A549 (cell line): ENCODE measurements around the gene SMYD5. TPM values are rescaled to one million over a fixed set of nuclear protein-coding genes. Genes with fewer than 3 reads are reported as not detected.

Source experiments
- ATAC-seq, 2 experiments: fragments of 200-7000 bp in 1 of 2; fragments of >200 bp in 1 of 2; cut with Nextera tagmentation in 1 of 2; cut with Tn5 transposase in 1 of 2; 3 replicates each; pipeline versions ENCODE4 v1.8.0 to v1.9.1; 2018 to 2020; ENCODE audit warnings: mild to moderate bottlenecking in 1 of 2, moderate library complexity in 1 of 2
- CTCF ChIA-PET: fragments of 300-600 bp; sonication (Branson Sonifier 250); formaldehyde crosslinking; extraction: SDS; loops from one replicate; lab custom pipeline; 2021; ENCODE audit warnings: antibody characterized with exemption, inconsistent platforms; lab: Yijun Ruan, JAX
- POLR2A ChIA-PET: fragments of 350-600 bp; formaldehyde crosslinking; extraction: SDS; loops from one replicate; lab custom pipeline; 2021; ENCODE audit warnings: antibody characterized with exemption, inconsistent platforms; lab: Yijun Ruan, JAX
- DNase-seq, 2 experiments: peaks; one replicate each; pipeline versions ENCODE4 v3.0.0 to v3.0.0-alpha.2; 2011 to 2016; ENCODE audit warnings: low read depth in 1 of 2, low spot score in 1 of 2
- FAIRE-seq: peaks from 2 replicates; lab custom pipeline; 2011; peaks lifted over from hg19 to GRCh38; lab: Jason Lieb, UNC
- H3K27ac ChIP-seq, 2 experiments: fragments of >200 bp; sonication (Bioruptor Twin); formaldehyde crosslinking; 3 replicates each; pipeline ENCODE4 v1.5.1; 2016 to 2017
- H3K4me1 ChIP-seq: fragments of >200 bp; sonication (Bioruptor Twin); formaldehyde crosslinking; 3 replicates; pipeline ENCODE4 v1.6.1; 2016
- H3K4me2 ChIP-seq: fragments of >200 bp; sonication (Bioruptor Twin); formaldehyde crosslinking; 3 replicates; pipeline ENCODE4 v1.6.1; 2016
- H3K4me3 ChIP-seq: fragments of >200 bp; sonication (Bioruptor Twin); formaldehyde crosslinking; 3 replicates; pipeline ENCODE4 v1.5.1; 2016
- H3K9me3 ChIP-seq: fragments of >200 bp; sonication (Bioruptor Twin); formaldehyde crosslinking; 3 replicates; pipeline ENCODE4 v1.6.1; 2016
- CBX8 ChIP-seq: fragments of 200-600 bp; sonication (generic); IDR thresholded peaks from 2 replicates; pipeline ENCODE4 v1.6.1; 2016
- CEBPB ChIP-seq, 2 experiments: fragments of >200 bp in 1 of 2; sonication (Bioruptor Twin) in 1 of 2; formaldehyde crosslinking in 1 of 2; IDR thresholded peaks; 2 replicates each; pipeline ENCODE4 v1.6.1; 2012 to 2016
- CHD4 ChIP-seq: fragments of 200-600 bp; sonication (generic); IDR thresholded peaks from 2 replicates; pipeline ENCODE4 v1.6.1; 2016; ENCODE audit warnings: antibody characterized with exemption, mild to moderate bottlenecking, borderline replicate concordance
- EHMT2 ChIP-seq: fragments of 200-600 bp; sonication (generic); IDR thresholded peaks from 2 replicates; pipeline ENCODE4 v1.6.1; 2016; ENCODE audit warnings: antibody characterized with exemption, low read depth, mild to moderate bottlenecking, moderate library complexity
- FOSB ChIP-seq: fragments of 250-450 bp; sonication (Bioruptor Pico); IDR thresholded peaks from 2 replicates; pipeline ENCODE4 v1.5.0; 2020; ENCODE audit warnings: mild to moderate bottlenecking, moderate library complexity
- FOSL2 ChIP-seq, 2 experiments: fragments of 450-650 bp in 1 of 2; fragments of >200 bp in 1 of 2; sonication (Bioruptor Twin) in 1 of 2; formaldehyde crosslinking; IDR thresholded peaks; 2 replicates each; pipeline versions ENCODE4 v1.5.0 to v1.6.1; 2016 to 2020; ENCODE audit warnings: mild to moderate bottlenecking in 1 of 2, moderate library complexity in 1 of 2
- GATA3 ChIP-seq: IDR thresholded peaks from 2 replicates; pipeline ENCODE4 v1.6.1; 2012; ENCODE audit warnings: borderline replicate concordance
- HEYL ChIP-seq: fragments of 250-450 bp; sonication (Bioruptor Pico); IDR thresholded peaks from 2 replicates; pipeline ENCODE4 v1.8.0; 2021; ENCODE audit warnings: mild to moderate bottlenecking, moderate library complexity
- HOXA7 ChIP-seq: fragments of 250-450 bp; sonication (Bioruptor Pico); IDR thresholded peaks from 2 replicates; pipeline ENCODE4 v1.5.0; 2020; ENCODE audit warnings: mild to moderate bottlenecking, moderate library complexity
- HOXB5 ChIP-seq: fragments of 250-450 bp; sonication (Bioruptor Pico); IDR thresholded peaks from 2 replicates; pipeline ENCODE4 v1.5.0; 2020; ENCODE audit warnings: mild to moderate bottlenecking, moderate library complexity
- MAFK ChIP-seq: fragments of 450-650 bp; IDR thresholded peaks from 2 replicates; pipeline ENCODE4 v1.6.1; 2014; ENCODE audit not compliant: partially characterized antibody
- MAZ ChIP-seq: fragments of 150-350 bp; IDR thresholded peaks from 2 replicates; pipeline ENCODE4 v1.6.1; 2014; ENCODE audit warnings: antibody characterized with exemption, low read depth, low read length, borderline replicate concordance
- NR3C1 ChIP-seq: fragments of >200 bp; sonication (Bioruptor Twin); formaldehyde crosslinking; IDR thresholded peaks from 3 replicates; pipeline ENCODE4 v1.6.1; 2017
- POLR2A ChIP-seq: IDR thresholded peaks from 2 replicates; pipeline ENCODE4 v1.6.1; 2012; ENCODE audit warnings: mild to moderate bottlenecking, low read length
- RAD21 ChIP-seq, 2 experiments: fragments of >200 bp in 1 of 2; sonication (Bioruptor Twin) in 1 of 2; formaldehyde crosslinking in 1 of 2; IDR thresholded peaks in 1 of 2; conservative IDR thresholded peaks in 1 of 2; 2 replicates in 1 of 2; 3 replicates in 1 of 2; pipeline ENCODE4 v1.6.1; 2012 to 2018; ENCODE audit warnings: inconsistent platforms in 1 of 2
- RNF2 ChIP-seq: fragments of 200-600 bp; sonication (generic); IDR thresholded peaks from 2 replicates; pipeline ENCODE4 v1.6.1; 2016; ENCODE audit warnings: low read depth, mild to moderate bottlenecking, antibody characterized with exemption, moderate library complexity, borderline replicate concordance
- SMC3 ChIP-seq: fragments of >200 bp; sonication (Bioruptor Twin); formaldehyde crosslinking; IDR thresholded peaks from 3 replicates; pipeline ENCODE4 v1.6.1; 2018; ENCODE audit warnings: inconsistent platforms
- TFCP2L1 ChIP-seq: fragments of 250-450 bp; sonication (Bioruptor Pico); IDR thresholded peaks from 2 replicates; pipeline ENCODE4 v1.5.0; 2021; ENCODE audit warnings: mild to moderate bottlenecking
- ZFP36 ChIP-seq: fragments of 450-650 bp; IDR thresholded peaks from 2 replicates; pipeline ENCODE4 v1.6.1; 2014; ENCODE audit warnings: borderline replicate concordance; ENCODE audit not compliant: partially characterized antibody
- WGBS: methylation state at CpG from one replicate; pipeline ENCODE4 v1.1.6; 2017; ENCODE audit errors: missing lambda C conversion rate; 5-methylcytosine and 5-hydroxymethylcytosine counted together
- polyA plus RNA-seq, 4 experiments: library from polyadenylated mRNA; depleted of rRNA in 3 of 4; stranded (reverse); fragments of >200 nt; fragmentation: RNase III in 1 of 4; extraction: RNeasy Plus Mini Kit Qiagen cat#74134 plus additional on column Dnase treatment in 1 of 4; gene quantifications; 2 replicates in 3 of 4; 3 replicates in 1 of 4; pipeline ENCODE4 v1.2.3, GENCODE V29; 2011 to 2017
- TF ChIP-seq, protein P1 (sequence below): fragments of >200 bp; sonication (Bioruptor Twin); formaldehyde crosslinking; IDR thresholded peaks from 3 replicates; pipeline ENCODE4 v1.6.1; 2016
- TF ChIP-seq, protein P2 (sequence below): fragments of 450-650 bp; IDR thresholded peaks from 2 replicates; pipeline ENCODE4 v1.6.1; 2014; ENCODE audit warnings: antibody characterized with exemption
- TF ChIP-seq, protein P3 (sequence below): IDR thresholded peaks from 2 replicates; pipeline ENCODE4 v1.6.1; 2012
- TF ChIP-seq, protein P4 (sequence below): fragments of 200-600 bp; sonication (generic); IDR thresholded peaks from 2 replicates; pipeline ENCODE4 v1.6.1; 2016; ENCODE audit warnings: antibody characterized with exemption, mild to moderate bottlenecking, moderate library complexity
- TF ChIP-seq, protein P5 (sequence below): fragments of 250-450 bp; sonication (Bioruptor Pico); IDR thresholded peaks from 2 replicates; pipeline ENCODE4 v1.5.0; 2021; ENCODE audit warnings: mild to moderate bottlenecking, moderate library complexity, borderline replicate concordance

The SMYD5 gene
- polyA plus RNA-seq, 2 of the 4 experiments (the other 2 are of a cell fraction), result 40.3 to 46.7 TPM

DNA sequence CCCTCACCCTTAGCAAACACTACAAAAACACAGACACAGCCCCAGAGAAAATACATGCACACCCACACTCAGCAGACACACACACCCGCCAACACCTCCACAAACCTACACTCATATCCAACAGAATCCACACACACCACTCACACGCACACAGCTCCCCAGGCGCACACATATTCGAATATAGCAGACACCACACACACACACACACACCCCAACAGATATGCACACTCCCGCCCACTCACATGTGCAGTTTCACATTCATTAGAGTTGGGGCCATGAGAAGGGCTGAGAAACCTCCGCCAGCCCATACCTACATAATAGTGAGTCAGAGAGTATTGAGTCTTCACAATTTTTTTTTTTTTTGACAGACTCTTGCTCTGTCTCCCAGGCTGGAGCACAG is 41.1 kb upstream of the SMYD5 start:
- FAIRE-seq, result no peak

DNA sequence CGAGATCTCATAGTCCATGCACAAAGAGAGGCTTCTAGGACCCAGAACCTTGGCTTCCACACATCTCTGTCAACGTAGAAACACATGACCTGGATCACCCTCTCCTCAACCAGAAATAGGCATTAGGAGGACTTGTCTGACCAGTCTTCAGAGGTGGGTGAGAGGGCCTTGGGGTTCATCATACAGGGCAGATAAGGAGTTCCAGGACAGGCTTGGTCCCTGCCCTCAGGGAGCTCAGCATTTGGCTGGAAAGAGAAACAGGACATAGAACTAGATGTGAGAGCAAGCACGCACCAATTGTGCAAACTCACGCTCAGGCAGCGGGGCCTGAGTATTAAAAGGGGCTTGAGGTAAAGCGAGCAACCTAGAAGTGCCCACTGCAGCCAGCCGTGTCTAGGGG is 40.3 kb upstream of the SMYD5 start:
- 75% methylated on average over 7 of the region's 7 CpGs for WGBS
- DNase-seq, result no peak
- ChIA-PET CTCF (interaction anchor here (0.6 to 11.5 kb wide), 12 partner anchors 10 to 592 kb away, joined by 3 to 251 read pairs (median 6); partner anchors contain the start of gene SMYD5), POLR2A (no interaction called here)
- Histone ChIP-seq H3K4me2 (no peak overlapping the region), H3K9me3 (no peaks in the 10 kb centered on the region), H3K4me1 (peaks cover 11% of the 10 kb centered on the region), H3K27ac (no peak overlapping the region), H3K4me3 (no peak overlapping the region)
- FAIRE-seq, result no peak
- TF ChIP-seq CHD4, result no peak
- TF ChIP-seq SMC3, result no peak
- TF ChIP-seq FOSB, result no peak
- no peak for TF ChIP-seq EHMT2
- TF ChIP-seq MAFK, result no peak
- TF ChIP-seq, protein P1, sequence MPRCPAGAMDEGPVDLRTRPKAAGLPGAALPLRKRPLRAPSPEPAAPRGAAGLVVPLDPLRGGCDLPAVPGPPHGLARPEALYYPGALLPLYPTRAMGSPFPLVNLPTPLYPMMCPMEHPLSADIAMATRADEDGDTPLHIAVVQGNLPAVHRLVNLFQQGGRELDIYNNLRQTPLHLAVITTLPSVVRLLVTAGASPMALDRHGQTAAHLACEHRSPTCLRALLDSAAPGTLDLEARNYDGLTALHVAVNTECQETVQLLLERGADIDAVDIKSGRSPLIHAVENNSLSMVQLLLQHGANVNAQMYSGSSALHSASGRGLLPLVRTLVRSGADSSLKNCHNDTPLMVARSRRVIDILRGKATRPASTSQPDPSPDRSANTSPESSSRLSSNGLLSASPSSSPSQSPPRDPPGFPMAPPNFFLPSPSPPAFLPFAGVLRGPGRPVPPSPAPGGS, result no peak
- TF ChIP-seq CEBPB (IDR thresholded peaks at IDR 0.05), result no peak
- no peak for TF ChIP-seq RAD21 (conservative IDR thresholded peaks at IDR 0.05 in 1 of 2, IDR thresholded peaks at IDR 0.05 in 1 of 2)
- no peak for TF ChIP-seq HOXA7 (CRISPR knock-in tag)
- no peak for TF ChIP-seq FOSL2 (IDR thresholded peaks at IDR 0.05)
- no peak for TF ChIP-seq FOSL2 (CRISPR knock-in tag; IDR thresholded peaks at IDR 0.05)
- TF ChIP-seq HOXB5 (CRISPR knock-in tag), result no peak
- TF ChIP-seq TFCP2L1 (CRISPR knock-in tag), result no peak
- no peak for TF ChIP-seq HEYL (CRISPR knock-in tag)
- no peak for TF ChIP-seq RNF2
- no peak for TF ChIP-seq ZFP36
- TF ChIP-seq, protein P2, sequence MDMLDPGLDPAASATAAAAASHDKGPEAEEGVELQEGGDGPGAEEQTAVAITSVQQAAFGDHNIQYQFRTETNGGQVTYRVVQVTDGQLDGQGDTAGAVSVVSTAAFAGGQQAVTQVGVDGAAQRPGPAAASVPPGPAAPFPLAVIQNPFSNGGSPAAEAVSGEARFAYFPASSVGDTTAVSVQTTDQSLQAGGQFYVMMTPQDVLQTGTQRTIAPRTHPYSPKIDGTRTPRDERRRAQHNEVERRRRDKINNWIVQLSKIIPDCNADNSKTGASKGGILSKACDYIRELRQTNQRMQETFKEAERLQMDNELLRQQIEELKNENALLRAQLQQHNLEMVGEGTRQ, result no peak
- TF ChIP-seq, protein P3, sequence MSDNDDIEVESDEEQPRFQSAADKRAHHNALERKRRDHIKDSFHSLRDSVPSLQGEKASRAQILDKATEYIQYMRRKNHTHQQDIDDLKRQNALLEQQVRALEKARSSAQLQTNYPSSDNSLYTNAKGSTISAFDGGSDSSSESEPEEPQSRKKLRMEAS, result no peak
- TF ChIP-seq NR3C1, result no peak
- no peak for TF ChIP-seq GATA3
- TF ChIP-seq POLR2A, result no peak
- no peak for ATAC-seq

More for the DNA sequence above, 41.1 kb upstream of the SMYD5 start:
- WGBS, result 61% methylated on average over 6 of the region's 6 CpGs
- Histone ChIP-seq H3K4me2 (no peak overlapping the region), H3K4me1 (peaks cover 9% of the 10 kb centered on the region), H3K27ac (no peak overlapping the region), H3K9me3 (no peaks in the 10 kb centered on the region), H3K4me3 (no peak overlapping the region)
- TF ChIP-seq HEYL (CRISPR knock-in tag) (no peak), CBX8 (no peak), HOXB5 (CRISPR knock-in tag) (no peak), MAZ (no peak)
- TF ChIP-seq, protein P4, sequence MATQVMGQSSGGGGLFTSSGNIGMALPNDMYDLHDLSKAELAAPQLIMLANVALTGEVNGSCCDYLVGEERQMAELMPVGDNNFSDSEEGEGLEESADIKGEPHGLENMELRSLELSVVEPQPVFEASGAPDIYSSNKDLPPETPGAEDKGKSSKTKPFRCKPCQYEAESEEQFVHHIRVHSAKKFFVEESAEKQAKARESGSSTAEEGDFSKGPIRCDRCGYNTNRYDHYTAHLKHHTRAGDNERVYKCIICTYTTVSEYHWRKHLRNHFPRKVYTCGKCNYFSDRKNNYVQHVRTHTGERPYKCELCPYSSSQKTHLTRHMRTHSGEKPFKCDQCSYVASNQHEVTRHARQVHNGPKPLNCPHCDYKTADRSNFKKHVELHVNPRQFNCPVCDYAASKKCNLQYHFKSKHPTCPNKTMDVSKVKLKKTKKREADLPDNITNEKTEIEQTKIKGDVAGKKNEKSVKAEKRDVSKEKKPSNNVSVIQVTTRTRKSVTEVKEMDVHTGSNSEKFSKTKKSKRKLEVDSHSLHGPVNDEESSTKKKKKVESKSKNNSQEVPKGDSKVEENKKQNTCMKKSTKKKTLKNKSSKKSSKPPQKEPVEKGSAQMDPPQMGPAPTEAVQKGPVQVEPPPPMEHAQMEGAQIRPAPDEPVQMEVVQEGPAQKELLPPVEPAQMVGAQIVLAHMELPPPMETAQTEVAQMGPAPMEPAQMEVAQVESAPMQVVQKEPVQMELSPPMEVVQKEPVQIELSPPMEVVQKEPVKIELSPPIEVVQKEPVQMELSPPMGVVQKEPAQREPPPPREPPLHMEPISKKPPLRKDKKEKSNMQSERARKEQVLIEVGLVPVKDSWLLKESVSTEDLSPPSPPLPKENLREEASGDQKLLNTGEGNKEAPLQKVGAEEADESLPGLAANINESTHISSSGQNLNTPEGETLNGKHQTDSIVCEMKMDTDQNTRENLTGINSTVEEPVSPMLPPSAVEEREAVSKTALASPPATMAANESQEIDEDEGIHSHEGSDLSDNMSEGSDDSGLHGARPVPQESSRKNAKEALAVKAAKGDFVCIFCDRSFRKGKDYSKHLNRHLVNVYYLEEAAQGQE, result no peak
- TF ChIP-seq, protein P5, sequence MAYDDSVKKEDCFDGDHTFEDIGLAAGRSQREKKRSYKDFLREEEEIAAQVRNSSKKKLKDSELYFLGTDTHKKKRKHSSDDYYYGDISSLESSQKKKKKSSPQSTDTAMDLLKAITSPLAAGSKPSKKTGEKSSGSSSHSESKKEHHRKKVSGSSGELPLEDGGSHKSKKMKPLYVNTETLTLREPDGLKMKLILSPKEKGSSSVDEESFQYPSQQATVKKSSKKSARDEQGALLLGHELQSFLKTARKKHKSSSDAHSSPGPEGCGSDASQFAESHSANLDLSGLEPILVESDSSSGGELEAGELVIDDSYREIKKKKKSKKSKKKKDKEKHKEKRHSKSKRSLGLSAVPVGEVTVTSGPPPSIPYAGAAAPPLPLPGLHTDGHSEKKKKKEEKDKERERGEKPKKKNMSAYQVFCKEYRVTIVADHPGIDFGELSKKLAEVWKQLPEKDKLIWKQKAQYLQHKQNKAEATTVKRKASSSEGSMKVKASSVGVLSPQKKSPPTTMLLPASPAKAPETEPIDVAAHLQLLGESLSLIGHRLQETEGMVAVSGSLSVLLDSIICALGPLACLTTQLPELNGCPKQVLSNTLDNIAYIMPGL (CRISPR knock-in tag), result no peak
- TF ChIP-seq, protein P2, result no peak
- DNase-seq (no peak), ATAC-seq (no peak)
- ChIA-PET CTCF (interaction anchor here (0.7 to 11.5 kb wide), 7 partner anchors 10 to 310 kb away, joined by 3 to 251 read pairs (median 6); no protein-coding TSS in a partner anchor), POLR2A (no interaction called here)
